Panc1 (cell line): Measurements from ENCODE around the gene TM9SF4. TPM values are rescaled to one million over a fixed set of nuclear protein-coding genes. Genes with fewer than 3 reads are reported as not detected.

Experiments
- ATAC-seq: fragments of 200-7000 bp; cut with Tn5 transposase; 2 replicates; pipeline ENCODE4 v1.9.1; 2020; ENCODE audit warnings: mild to moderate bottlenecking, moderate library complexity
- BruUV-seq: library from RNA; stranded (reverse); fragments of 400-500 nt; replicated peaks from 2 replicates; lab custom pipeline; 2021; lab: Mats Ljungman, UMichigan
- CTCF ChIA-PET: fragments of 300-600 bp; sonication (Branson Sonifier 250); formaldehyde crosslinking; loops from one replicate; lab custom pipeline; 2022; ENCODE audit warnings: antibody characterized with exemption; lab: Charles Lee
- POLR2A ChIA-PET: fragments of 300-600 bp; sonication (Branson Sonifier 250); formaldehyde crosslinking; loops from one replicate; lab custom pipeline; 2022; ENCODE audit warnings: antibody characterized with exemption; lab: Charles Lee
- DNase-seq: peaks from one replicate; pipeline ENCODE4 v3.0.0-alpha.2; 2010; ENCODE audit warnings: low read depth, low spot score
- H3K27ac ChIP-seq: 2 replicates; pipeline ENCODE4 v1.5.1; 2011; ENCODE audit warnings: mild to moderate bottlenecking, low read length, inconsistent platforms
- H3K27me3 ChIP-seq: fragments of 200-500 bp; sonication (Bioruptor generic); 2 replicates; pipeline ENCODE4 v1.6.0; 2014; ENCODE audit warnings: low read length, inconsistent platforms; ENCODE audit not compliant: control insufficient read depth, insufficient read depth
- H3K36me3 ChIP-seq: fragments of 200-500 bp; sonication (Bioruptor generic); 2 replicates; pipeline ENCODE4 v1.5.1; 2014; ENCODE audit warnings: inconsistent platforms, mild to moderate bottlenecking, low read length, moderate library complexity; ENCODE audit not compliant: control insufficient read depth, insufficient read depth
- H3K4me1 ChIP-seq: 2 replicates; pipeline ENCODE4 v1.5.1; 2011; ENCODE audit warnings: inconsistent platforms, mild to moderate bottlenecking, low read length, moderate library complexity; ENCODE audit not compliant: control insufficient read depth, insufficient read depth
- H3K4me3 ChIP-seq, 2 experiments: 2 replicates each; pipeline ENCODE4 v1.5.1; 2011 to 2012; ENCODE audit warnings: low read depth in 2 of 2, low read length in 2 of 2, mild to moderate bottlenecking in 2 of 2, inconsistent platforms in 1 of 2, moderate library complexity in 1 of 2
- H3K9me3 ChIP-seq: fragments of 200-500 bp; sonication (Bioruptor generic); 2 replicates; pipeline ENCODE4 v1.5.1; 2014; ENCODE audit warnings: low read depth, mild to moderate bottlenecking, inconsistent platforms, low read length, moderate library complexity; ENCODE audit not compliant: control insufficient read depth, insufficient read depth
- POLR2AphosphoS5 ChIP-seq: IDR thresholded peaks from 2 replicates; pipeline ENCODE4 v1.6.1; 2012; ENCODE audit warnings: mild to moderate bottlenecking, low read depth, low read length, moderate library complexity
- SIN3A ChIP-seq: IDR thresholded peaks from 2 replicates; pipeline ENCODE4 v1.6.1; 2012; ENCODE audit warnings: low read depth, mild to moderate bottlenecking, low read length, moderate library complexity, borderline replicate concordance; ENCODE audit not compliant: insufficient read depth
- TCF7L2 ChIP-seq: IDR thresholded peaks from 2 replicates; pipeline ENCODE4 v1.6.1; 2011; ENCODE audit warnings: mild to moderate bottlenecking, low read depth, low read length, inconsistent platforms
- in situ Hi-C: cut with HindIII; loops from 2 replicates; pipeline ENCODE4 v1.10.0; 2016; ENCODE audit warnings: low sequenced_read_pairs, low pct_unique_long_range_greater_than_20kb
- intact Hi-C: fragments of 100-400 bp; cut with micrococcal nuclease; formaldehyde crosslinking; loops from one replicate; pipeline ENCODE4 v1.10.0; 2022; ENCODE audit not compliant: unreplicated experiment
- total RNA-seq: library from RNA; stranded (reverse); gene quantifications from one replicate; pipeline ENCODE4 v1.2.1, GENCODE V29; 2021; ENCODE audit not compliant: unreplicated experiment
- TF ChIP-seq, protein P1 (sequence below), 2 experiments: IDR thresholded peaks; 2 replicates each; pipeline ENCODE4 v1.6.1; 2011 to 2012; ENCODE audit warnings: low read depth in 2 of 2, control low read depth in 1 of 2, low read length in 1 of 2, mild to moderate bottlenecking in 1 of 2, moderate library complexity in 1 of 2; ENCODE audit not compliant: insufficient read depth in 1 of 2
- TF ChIP-seq, protein P2 (sequence below): fragments of 450-650 bp; IDR thresholded peaks from 2 replicates; pipeline ENCODE4 v1.5.1; 2017; ENCODE audit warnings: mild to moderate bottlenecking

Gene TM9SF4
- total RNA-seq, 1 experiment from 2014 or later: 180 TPM

DNA sequence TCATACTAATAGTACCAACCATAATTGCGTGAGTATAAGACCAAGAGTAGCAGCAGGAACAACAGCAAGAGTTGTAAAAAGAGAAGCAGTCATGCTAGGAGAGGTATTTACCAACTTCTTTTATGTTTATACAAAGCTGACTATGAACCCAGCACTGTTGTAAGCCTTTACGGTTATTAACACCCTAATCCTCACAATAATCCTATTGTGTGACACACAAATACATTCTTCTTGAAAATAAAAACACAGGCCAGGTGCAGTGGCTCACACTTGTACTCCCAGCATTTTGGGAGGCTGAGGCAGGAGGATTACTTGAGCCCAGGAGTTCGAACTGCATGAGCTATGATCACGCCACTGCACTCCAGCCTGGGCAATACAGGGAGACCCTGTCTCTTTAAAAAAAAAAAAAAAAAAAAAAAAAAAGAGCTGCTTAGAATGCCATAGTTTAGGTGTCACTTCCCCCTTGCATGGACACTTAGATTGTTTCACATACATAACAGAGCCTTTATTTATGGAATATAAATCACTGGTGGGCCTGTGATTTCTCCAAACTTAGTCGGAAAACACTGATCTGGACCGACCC lies 37.3 kb upstream of the TM9SF4 start:
- no TSS peak for BruUV-seq
- Histone ChIP-seq H3K27ac (no peak overlapping the region), H3K9me3 (no peaks in the 10 kb centered on the region), H3K27me3 (peaks cover 5% of the 10 kb centered on the region; the same call in 1 of the 2 replicates), H3K36me3 (no peaks in the 10 kb centered on the region), H3K4me1 (no peaks in the 10 kb centered on the region), H3K4me3 (no peak overlapping the region)
- intact Hi-C loops: loop anchor here (5.0 kb wide), 1 partner anchor 35 kb away; no protein-coding TSS in a partner anchor
- POLR2A ChIA-PET: interaction anchor here (0.5 to 0.8 kb wide), 2 partner anchors 31 to 62 kb away, joined by 3 to 6 read pairs; no protein-coding TSS in a partner anchor
- TF ChIP-seq POLR2AphosphoS5: no peak
- TF ChIP-seq, protein P1, sequence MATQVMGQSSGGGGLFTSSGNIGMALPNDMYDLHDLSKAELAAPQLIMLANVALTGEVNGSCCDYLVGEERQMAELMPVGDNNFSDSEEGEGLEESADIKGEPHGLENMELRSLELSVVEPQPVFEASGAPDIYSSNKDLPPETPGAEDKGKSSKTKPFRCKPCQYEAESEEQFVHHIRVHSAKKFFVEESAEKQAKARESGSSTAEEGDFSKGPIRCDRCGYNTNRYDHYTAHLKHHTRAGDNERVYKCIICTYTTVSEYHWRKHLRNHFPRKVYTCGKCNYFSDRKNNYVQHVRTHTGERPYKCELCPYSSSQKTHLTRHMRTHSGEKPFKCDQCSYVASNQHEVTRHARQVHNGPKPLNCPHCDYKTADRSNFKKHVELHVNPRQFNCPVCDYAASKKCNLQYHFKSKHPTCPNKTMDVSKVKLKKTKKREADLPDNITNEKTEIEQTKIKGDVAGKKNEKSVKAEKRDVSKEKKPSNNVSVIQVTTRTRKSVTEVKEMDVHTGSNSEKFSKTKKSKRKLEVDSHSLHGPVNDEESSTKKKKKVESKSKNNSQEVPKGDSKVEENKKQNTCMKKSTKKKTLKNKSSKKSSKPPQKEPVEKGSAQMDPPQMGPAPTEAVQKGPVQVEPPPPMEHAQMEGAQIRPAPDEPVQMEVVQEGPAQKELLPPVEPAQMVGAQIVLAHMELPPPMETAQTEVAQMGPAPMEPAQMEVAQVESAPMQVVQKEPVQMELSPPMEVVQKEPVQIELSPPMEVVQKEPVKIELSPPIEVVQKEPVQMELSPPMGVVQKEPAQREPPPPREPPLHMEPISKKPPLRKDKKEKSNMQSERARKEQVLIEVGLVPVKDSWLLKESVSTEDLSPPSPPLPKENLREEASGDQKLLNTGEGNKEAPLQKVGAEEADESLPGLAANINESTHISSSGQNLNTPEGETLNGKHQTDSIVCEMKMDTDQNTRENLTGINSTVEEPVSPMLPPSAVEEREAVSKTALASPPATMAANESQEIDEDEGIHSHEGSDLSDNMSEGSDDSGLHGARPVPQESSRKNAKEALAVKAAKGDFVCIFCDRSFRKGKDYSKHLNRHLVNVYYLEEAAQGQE (IDR thresholded peaks at IDR 0.05; ENCODE audit: insufficient read depth in 1 of 2, low read depth in 2 of 2, low read length in 1 of 2): no peak
- TF ChIP-seq SIN3A: no peak
- TF ChIP-seq TCF7L2: no peak
- TF ChIP-seq, protein P2, sequence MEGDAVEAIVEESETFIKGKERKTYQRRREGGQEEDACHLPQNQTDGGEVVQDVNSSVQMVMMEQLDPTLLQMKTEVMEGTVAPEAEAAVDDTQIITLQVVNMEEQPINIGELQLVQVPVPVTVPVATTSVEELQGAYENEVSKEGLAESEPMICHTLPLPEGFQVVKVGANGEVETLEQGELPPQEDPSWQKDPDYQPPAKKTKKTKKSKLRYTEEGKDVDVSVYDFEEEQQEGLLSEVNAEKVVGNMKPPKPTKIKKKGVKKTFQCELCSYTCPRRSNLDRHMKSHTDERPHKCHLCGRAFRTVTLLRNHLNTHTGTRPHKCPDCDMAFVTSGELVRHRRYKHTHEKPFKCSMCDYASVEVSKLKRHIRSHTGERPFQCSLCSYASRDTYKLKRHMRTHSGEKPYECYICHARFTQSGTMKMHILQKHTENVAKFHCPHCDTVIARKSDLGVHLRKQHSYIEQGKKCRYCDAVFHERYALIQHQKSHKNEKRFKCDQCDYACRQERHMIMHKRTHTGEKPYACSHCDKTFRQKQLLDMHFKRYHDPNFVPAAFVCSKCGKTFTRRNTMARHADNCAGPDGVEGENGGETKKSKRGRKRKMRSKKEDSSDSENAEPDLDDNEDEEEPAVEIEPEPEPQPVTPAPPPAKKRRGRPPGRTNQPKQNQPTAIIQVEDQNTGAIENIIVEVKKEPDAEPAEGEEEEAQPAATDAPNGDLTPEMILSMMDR: no peak
- in situ Hi-C loops: no loop called here
- CTCF ChIA-PET: interaction anchor here (0.5 to 1.1 kb wide), 4 partner anchors 10 to 185 kb away, joined by 3 to 8 read pairs (median 5); no protein-coding TSS in a partner anchor
- ATAC-seq (no peak), DNase-seq (no peak)

DNA sequence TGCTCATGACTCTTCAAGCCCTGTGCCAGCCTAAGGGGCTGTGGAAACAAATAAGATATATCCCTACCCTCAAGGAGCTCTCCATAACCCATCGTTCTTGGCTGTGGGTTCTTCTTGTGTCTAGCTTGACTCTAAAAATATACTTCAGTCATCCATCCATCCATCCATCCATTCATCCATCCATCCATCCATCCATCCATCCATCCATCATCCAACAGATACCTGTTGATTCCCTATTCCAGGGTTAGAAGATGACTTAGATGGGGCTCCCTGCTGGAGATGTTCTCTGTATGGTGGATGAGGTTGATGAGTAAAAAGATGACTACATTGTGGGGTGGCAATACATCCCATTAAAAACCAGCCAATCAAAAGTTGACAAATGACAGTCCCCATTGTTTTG lies 34.0 kb upstream of the TM9SF4 start:
- intact Hi-C loops: no loop called here
- ChIA-PET CTCF (no interaction called here), POLR2A (interaction anchor here (0.6 kb wide), 1 partner anchor 176 kb away, joined by 4 read pairs; no protein-coding TSS in a partner anchor)
- Histone ChIP-seq H3K27me3 (no peaks in the 10 kb centered on the region), H3K4me1 (no peaks in the 10 kb centered on the region), H3K27ac (no peak overlapping the region), H3K4me3 (no peak overlapping the region), H3K9me3 (no peaks in the 10 kb centered on the region), H3K36me3 (no peaks in the 10 kb centered on the region)
- TF ChIP-seq POLR2AphosphoS5: no peak
- no peak for TF ChIP-seq TCF7L2
- TF ChIP-seq SIN3A: no peak
- TF ChIP-seq, protein P1 (IDR thresholded peaks at IDR 0.05; ENCODE audit: insufficient read depth in 1 of 2, low read depth in 2 of 2, low read length in 1 of 2): no peak
- TF ChIP-seq, protein P2: no peak
- in situ Hi-C loops: no loop called here
- BruUV-seq: no TSS peak
- ATAC-seq: no peak
- no peak for DNase-seq
